ENCODE measurements around the gene FSD1L. TPM values are rescaled to one million over a fixed set of nuclear protein-coding genes. Genes with fewer than 3 reads are reported as not detected.
A peak's percentile ranks its signal among the peaks of the same experiment; 100 is the strongest.

The FSD1L gene
- total RNA-seq, 6 donors from 2014 or later, result 4.1 to 14.7 (median 5.8) TPM

GRCh38 chr9:105405514-105406131 is 42.2 kb upstream of the FSD1L start:
- DNase-seq (no peak), ATAC-seq (ENCODE audit: low FRiP score in 2 of 2) (no peak)
- H3K27ac ChIP-seq, result no peak overlapping the region
- no peaks in the 10 kb centered on the region for H3K27me3 ChIP-seq
- H3K4me3 ChIP-seq, result no peak overlapping the region
- no peaks in the 10 kb centered on the region for H3K36me3 ChIP-seq
- 36 to 41% methylated on average over 6 of the region's 6 CpGs for WGBS, 2 donors
- TF ChIP-seq POLR2AphosphoS5 (IDR thresholded peaks at IDR 0.05) (no peak), CTCF (IDR thresholded peaks at IDR 0.05) (no peak), EP300 (IDR thresholded peaks at IDR 0.05) (no peak), POLR2A (IDR thresholded peaks at IDR 0.05) (no peak)
- no peaks in the 10 kb centered on the region for H3K4me1 ChIP-seq
- no peaks in the 10 kb centered on the region for H3K9me3 ChIP-seq

GRCh38 chr9:105406369-105406768 is 41.5 kb upstream of the FSD1L start:
- Histone ChIP-seq H3K4me1 (no peaks in the 10 kb centered on the region), H3K27ac (no peak overlapping the region), H3K9me3 (no peaks in the 10 kb centered on the region), H3K27me3 (no peaks in the 10 kb centered on the region), H3K36me3 (no peaks in the 10 kb centered on the region), H3K4me3 (no peak overlapping the region)
- 78 to 97% methylated on average over 6 of the region's 6 CpGs for WGBS, 2 donors
- DNase-seq (no peak), ATAC-seq (ENCODE audit: low FRiP score in 2 of 2) (no peak)
- no peak for TF ChIP-seq POLR2A (IDR thresholded peaks at IDR 0.05)
- no peak for TF ChIP-seq CTCF (IDR thresholded peaks at IDR 0.05)
- TF ChIP-seq POLR2AphosphoS5 (IDR thresholded peaks at IDR 0.05), result no peak
- no peak for TF ChIP-seq EP300 (IDR thresholded peaks at IDR 0.05)

GRCh38 chr9:105413525-105413924 is 34.3 kb upstream of the FSD1L start:
- H3K27me3 ChIP-seq, result no peaks in the 10 kb centered on the region
- peaks cover 0 to 5% (median 2%) of the 10 kb centered on the region in 4 donors for H3K4me1 ChIP-seq
- 36 to 53% methylated on average over 2 of the region's 2 CpGs for WGBS, 2 donors
- H3K4me3 ChIP-seq, result no peak overlapping the region
- ATAC-seq (ENCODE audit: low FRiP score in 2 of 2) (peak in 1 of 2 donors; percentile 40), DNase-seq (peak in 1 of 2 donors; percentile 30)
- no peaks in the 10 kb centered on the region for H3K9me3 ChIP-seq
- no peak overlapping the region for H3K27ac ChIP-seq
- TF ChIP-seq POLR2AphosphoS5 (IDR thresholded peaks at IDR 0.05) (no peak), CTCF (IDR thresholded peaks at IDR 0.05) (peak in 2 of 6 experiments; percentile 8 to 24)
- H3K36me3 ChIP-seq, result no peaks in the 10 kb centered on the region

GRCh38 chr9:105414947-105415661 is 32.7 kb upstream of the FSD1L start:
- Histone ChIP-seq H3K9me3 (no peaks in the 10 kb centered on the region), H3K4me1 (peaks cover 0 to 11% (median 7%) of the 10 kb centered on the region in 4 donors), H3K27ac (no peak overlapping the region), H3K36me3 (no peaks in the 10 kb centered on the region), H3K4me3 (no peak overlapping the region), H3K27me3 (no peaks in the 10 kb centered on the region)
- DNase-seq (peak in 1 of 2 donors; percentile 43), ATAC-seq (ENCODE audit: low FRiP score in 2 of 2) (peak; percentile 77 to 78)
- WGBS, 2 donors, result 2 to 5% methylated on average over 6 of the region's 6 CpGs
- TF ChIP-seq CTCF (IDR thresholded peaks at IDR 0.05), result peak; percentile 69 to 85 (median 77)
- no peak for TF ChIP-seq EP300 (IDR thresholded peaks at IDR 0.05)

- Histone ChIP-seq H3K36me3 (no peaks in the 10 kb centered on the region), H3K4me3 (no peak overlapping the region), H3K4me1 (peaks cover 0 to 11% (median 7%) of the 10 kb centered on the region in 4 donors), H3K9me3 (no peaks in the 10 kb centered on the region), H3K27me3 (no peaks in the 10 kb centered on the region), H3K27ac (no peak overlapping the region)
- no peak for TF ChIP-seq EP300 (IDR thresholded peaks at IDR 0.05)
- DNase-seq (no peak), ATAC-seq (ENCODE audit: low FRiP score in 2 of 2) (no peak)
- WGBS, 2 donors, result 77 to 79% methylated on average over 8 of the region's 8 CpGs
These were observed 32.2 kb upstream of the FSD1L start for GRCh38 chr9:105415662-105415980.
